GM12878 (cell line): ENCODE results near the gene EFHC1. TPM values are rescaled to one million over a fixed set of nuclear protein-coding genes. Genes with fewer than 3 reads are reported as not detected.

Experiments used
- CEBPB ChIP-seq, 2 experiments: fragments of 150-350 bp in 1 of 2; IDR thresholded peaks; 2 replicates each; pipeline ENCODE4 v1.6.1; 2012 to 2014; ENCODE audit warnings: low read depth in 2 of 2, low read length in 2 of 2, borderline replicate concordance in 1 of 2, inconsistent platforms in 1 of 2
- CUX1 ChIP-seq: IDR thresholded peaks from 2 replicates; pipeline ENCODE4 v1.6.1; 2012; ENCODE audit warnings: improper control_type of control experiment, low read depth, low read length; ENCODE audit not compliant: insufficient replicate concordance
- E2F8 ChIP-seq: fragments of 450-650 bp; IDR thresholded peaks from 2 replicates; pipeline ENCODE4 v1.6.1; 2018; ENCODE audit warnings: mild to moderate bottlenecking, low read depth, moderate library complexity; ENCODE audit not compliant: partially characterized antibody
- ELK1 ChIP-seq: IDR thresholded peaks from 2 replicates; pipeline ENCODE4 v1.6.1; 2012; ENCODE audit warnings: low read depth, low read length, improper control_type of control experiment
- FOS ChIP-seq: IDR thresholded peaks from 3 replicates; pipeline ENCODE4 v1.6.1; 2011; ENCODE audit warnings: borderline replicate concordance; ENCODE audit not compliant: insufficient read length; ENCODE audit errors: extremely low read depth
- IRF5 ChIP-seq: fragments of 450-650 bp; IDR thresholded peaks from 2 replicates; pipeline ENCODE4 v1.6.1; 2017; ENCODE audit warnings: borderline replicate concordance
- MAX ChIP-seq: IDR thresholded peaks from 2 replicates; pipeline ENCODE4 v1.6.1; 2012; ENCODE audit warnings: low read depth, low read length, improper control_type of control experiment
- MTA2 ChIP-seq: fragments of 450-650 bp; IDR thresholded peaks from 2 replicates; pipeline ENCODE4 v1.6.1; 2016; ENCODE audit warnings: low read depth, mild to moderate bottlenecking, moderate library complexity
- MXI1 ChIP-seq: fragments of 150-350 bp; IDR thresholded peaks from 2 replicates; pipeline ENCODE4 v1.6.1; 2011; ENCODE audit warnings: low read depth, mild to moderate bottlenecking, inconsistent platforms, low read length, improper control_type of control experiment
- NFYB ChIP-seq: IDR thresholded peaks from 2 replicates; pipeline ENCODE4 v1.6.1; 2011; ENCODE audit warnings: low read depth, mild to moderate bottlenecking, low read length, improper control_type of control experiment, moderate library complexity; ENCODE audit not compliant: insufficient read depth
- NRF1 ChIP-seq: conservative IDR thresholded peaks from 2 replicates; pipeline ENCODE4 v1.6.1; 2011; ENCODE audit warnings: mild to moderate bottlenecking, low read depth, low read length, improper control_type of control experiment
- POLR2AphosphoS2 ChIP-seq: IDR thresholded peaks from 2 replicates; pipeline ENCODE4 v1.6.1; 2011; ENCODE audit warnings: low read depth, mild to moderate bottlenecking, low read length, improper control_type of control experiment, moderate library complexity
- RBBP5 ChIP-seq: fragments of 200-600 bp; sonication (generic); conservative IDR thresholded peaks from 2 replicates; pipeline ENCODE4 v1.6.1; 2016
- RELB ChIP-seq: fragments of 450-650 bp; IDR thresholded peaks from 2 replicates; pipeline ENCODE4 v1.6.1; 2017; ENCODE audit warnings: low read depth, mild to moderate bottlenecking, moderate library complexity
- SP1 ChIP-seq: IDR thresholded peaks from one replicate; pipeline ENCODE4 v1.6.1; 2011; ENCODE audit warnings: low read depth, low read length
- SREBF2 ChIP-seq: IDR thresholded peaks from 2 replicates; pipeline ENCODE4 v1.6.1; 2012; ENCODE audit warnings: mild to moderate bottlenecking, low read length
- polyA plus RNA-seq, 11 experiments: library from polyadenylated mRNA; depleted of rRNA in 4 of 11; unstranded in 6 of 11; stranded (reverse) in 5 of 11; fragments of >200 nt; fragmentation: Nextera tagmentation in 4 of 11; fragmentation: Illumina TruSeq in 1 of 11; extraction: Ambion mirVana in 4 of 11; extraction: Trizol in 1 of 11; gene quantifications; 1 replicate in 1 of 11; 2 replicates in 10 of 11; pipeline versions ENCODE4 v1.2.1 to v1.2.3, GENCODE V29; 2011 to 2016; ENCODE audit warnings: inconsistent platforms in 2 of 11, missing spikeins in 2 of 11, low read depth in 1 of 11
- total RNA-seq, 4 experiments: library from RNA; depleted of rRNA in 3 of 4; stranded (reverse); fragments of >200 nt in 3 of 4; fragmentation: Illumina TruSeq in 1 of 4; extraction: Trizol in 1 of 4; gene quantifications; 2 replicates each; pipeline versions ENCODE4 v1.2.1 to v1.2.3, GENCODE V29; 2013 to 2021

EFHC1 gene
- total and polyA plus RNA-seq, 10 of the 15 experiments (the other 5 are each of a cell fraction or from before 2014, with no cell fraction given) = 5.5 to 14.5 (median 8.8) TPM

GRCh38 chr6:52497652-52498408 lies 77.7 kb downstream of the EFHC1 start (continued):
- TF ChIP-seq MXI1 (peak; percentile 90), RBBP5 (no peak), CEBPB (IDR thresholded peaks at IDR 0.05; ENCODE audit: borderline replicate concordance in 1 of 2, low read depth in 2 of 2, low read length in 2 of 2) (peak; percentile 84 to 91; a peak in 3 of 4 replicates), MTA2 (peak; percentile 75), E2F8 (no peak), SREBF2 (no peak), CUX1 (peak; percentile 21), NRF1 (no peak), FOS (no peak), RELB (peak; percentile 62; the same call in 1 of the 2 replicates), ELK1 (no peak), NFYB (peak; percentile 63; the same call in 1 of the 2 replicates), MAX (peak; percentile 79), POLR2AphosphoS2 (0 out of 2 replicates have a peak, but pooled peaks have one; percentile 14), SP1 (no peak), IRF5 (no peak)
